ENCODE data around the gene PPM1L. TPM values are rescaled to one million over a fixed set of nuclear protein-coding genes. Genes with fewer than 3 reads are reported as not detected.

The PPM1L gene
- total and polyA plus RNA-seq, 7 donors: 6.2 to 76.1 (median 66.0) TPM

GRCh38 chr3:160883373-160883772, 127.3 kb downstream of the PPM1L start:
- WGBS, 3 donors: 79 to 82% (median 80%) methylated on average over 3 of the region's 3 CpGs
- peak; percentile 9 for TF ChIP-seq CTCF (IDR thresholded peaks at IDR 0.05)
- H3K27me3 ChIP-seq (ENCODE audit: insufficient read depth in 3 of 3, low read length in 2 of 3): no peaks in the 10 kb centered on the region
- DNase-seq (no peak), ATAC-seq (peak in 1 of 4 donors; percentile 14)
- peaks cover 3% of the 10 kb centered on the region for H3K9me3 ChIP-seq
- H3K4me3 ChIP-seq: no peak overlapping the region
- H3K36me3 ChIP-seq (ENCODE audit: insufficient read depth in 1 of 2, low read depth in 1 of 2): no peaks in the 10 kb centered on the region
- peak overlapping the region; percentile 90 for H3K27ac ChIP-seq
- intact Hi-C loops (cut with DNase I): loop anchor here (5.0 to 10.0 kb wide), 2 partner anchors 41 to 129 kb away; partner anchors contain the start of gene PPM1L (in 1 of the 2)
- H3K4me1 ChIP-seq: peaks cover 26% of the 10 kb centered on the region

GRCh38 chr3:160885791-160886286, 129.8 kb downstream of the PPM1L start:
- H3K36me3 ChIP-seq (ENCODE audit: insufficient read depth in 1 of 2, low read depth in 1 of 2): no peaks in the 10 kb centered on the region
- peak overlapping the region; percentile 90 for H3K27ac ChIP-seq
- peak; percentile 94 to 97 (median 96) for ATAC-seq
- peak; percentile 89 to 97 for DNase-seq
- WGBS, 3 donors: 15 to 20% (median 17%) methylated on average over 5 of the region's 5 CpGs
- H3K9me3 ChIP-seq: no peaks in the 10 kb centered on the region
- peaks cover 26% of the 10 kb centered on the region for H3K4me1 ChIP-seq
- TF ChIP-seq CTCF (IDR thresholded peaks at IDR 0.05): peak; percentile 44
- H3K4me3 ChIP-seq: peak overlapping the region; percentile 48
- intact Hi-C loops (cut with DNase I): loop anchor here (1.0 to 10.0 kb wide), 3 partner anchors 15 to 131 kb away; partner anchors contain the start of gene PPM1L (in 1 of the 2)
- H3K27me3 ChIP-seq (ENCODE audit: insufficient read depth in 3 of 3, low read length in 2 of 3): no peaks in the 10 kb centered on the region

- ATAC-seq (no peak), DNase-seq (no peak)
- no peaks in the 10 kb centered on the region for H3K36me3 ChIP-seq (ENCODE audit: insufficient read depth in 1 of 2, low read depth in 1 of 2)
- no peak overlapping the region for H3K4me3 ChIP-seq
- peak overlapping the region; percentile 90 for H3K27ac ChIP-seq
- no peaks in the 10 kb centered on the region for H3K9me3 ChIP-seq
- no peaks in the 10 kb centered on the region for H3K27me3 ChIP-seq (ENCODE audit: insufficient read depth in 3 of 3, low read length in 2 of 3)
- intact Hi-C loops (cut with DNase I): loop anchor here (1.0 to 10.0 kb wide), 2 partner anchors 131 to 132 kb away; partner anchors contain the start of gene PPM1L (in 1 of the 2)
- H3K4me1 ChIP-seq: peaks cover 26% of the 10 kb centered on the region
- TF ChIP-seq CTCF (IDR thresholded peaks at IDR 0.05): no peak
- 82 to 97% (median 87%) methylated on average over 4 of the region's 4 CpGs for WGBS, 3 donors
These were observed 130.4 kb downstream of the PPM1L start for GRCh38 chr3:160886421-160886820.

GRCh38 chr3:160893207-160893606, 137.2 kb downstream of the PPM1L start:
- no peak overlapping the region for H3K4me3 ChIP-seq
- TF ChIP-seq CTCF (IDR thresholded peaks at IDR 0.05): no peak

GRCh38 chr3:160904691-160905090, 148.7 kb downstream of the PPM1L start:
- Histone ChIP-seq H3K4me1 (peaks cover 4% of the 10 kb centered on the region), H3K27ac (no peak overlapping the region), H3K9me3 (no peaks in the 10 kb centered on the region), H3K36me3 (ENCODE audit: insufficient read depth in 1 of 2, low read depth in 1 of 2) (no peaks in the 10 kb centered on the region), H3K27me3 (ENCODE audit: insufficient read depth in 3 of 3, low read length in 2 of 3) (no peaks in the 10 kb centered on the region), H3K4me3 (no peak overlapping the region)
- WGBS, 3 donors: 59 to 77% (median 72%) methylated on average over 2 of the region's 2 CpGs
- DNase-seq (no peak), ATAC-seq (peak in 3 of 4 donors; percentile 53 to 71 (median 62))
- TF ChIP-seq CTCF (IDR thresholded peaks at IDR 0.05): no peak
- intact Hi-C loops (cut with DNase I): no loop called here

More at GRCh38 chr3:160893207-160893606, 137.2 kb downstream of the PPM1L start:
- H3K27me3 ChIP-seq (ENCODE audit: insufficient read depth in 3 of 3, low read length in 2 of 3): no peaks in the 10 kb centered on the region
- no peak for DNase-seq
- peak in 1 of 4 donors; percentile 60 for ATAC-seq
- H3K4me1 ChIP-seq: no peaks in the 10 kb centered on the region
- no peaks in the 10 kb centered on the region for H3K9me3 ChIP-seq
- H3K36me3 ChIP-seq (ENCODE audit: insufficient read depth in 1 of 2, low read depth in 1 of 2): no peaks in the 10 kb centered on the region
- H3K27ac ChIP-seq: no peak overlapping the region
- intact Hi-C loops (cut with DNase I): loop anchor here in 1 of 2 donors (5.0 kb wide), 1 partner anchor 34 kb away; no protein-coding TSS in a partner anchor

Data from psoas muscle (tissue), 8 donors.